ENCODE data around the gene MYO19. TPM values are rescaled to one million over a fixed set of nuclear protein-coding genes. Genes with fewer than 3 reads are reported as not detected.
"Not testable (repeated sequence)": the region's sequence is repeated elsewhere in the genome, so short reads cannot be mapped to it uniquely, and the experiment has no call there.

Gene MYO19
- total RNA-seq, 1 experiment from 2014 or later = 72.2 TPM

GRCh38 chr17:36511216-36511615 lies 23.5 kb downstream of the MYO19 start:
- no peak overlapping the region for H3K4me3 Mint-ChIP-seq (ENCODE audit: unreplicated experiment)
- no TSS peak for BruUV-seq (replicated peaks)
- intact Hi-C loops (cut with micrococcal nuclease) = no loop called here
- ChIA-PET POLR2A (interaction anchor here (0.8 kb wide), 1 partner anchor 10 kb away, joined by 3 read pairs; no protein-coding TSS in a partner anchor), CTCF (interaction anchor here (0.5 kb wide), 1 partner anchor 17 kb away, joined by 3 read pairs; no protein-coding TSS in a partner anchor)
- no peak for DNase-seq (ENCODE audit: unreplicated experiment)
- H3K9me3 Mint-ChIP-seq (ENCODE audit: unreplicated experiment) = no peaks in the 10 kb centered on the region
- H3K4me1 Mint-ChIP-seq (ENCODE audit: insufficient read depth, unreplicated experiment) = no peaks in the 10 kb centered on the region
- H3K27me3 Mint-ChIP-seq (ENCODE audit: insufficient read depth, unreplicated experiment) = no peaks in the 10 kb centered on the region
- no peak overlapping the region for H3K27ac Mint-ChIP-seq (ENCODE audit: low read depth, unreplicated experiment)
- peaks cover 17% of the 10 kb centered on the region for H3K36me3 Mint-ChIP-seq (ENCODE audit: insufficient read depth, unreplicated experiment)
- TF ChIP-seq CTCF (IDR thresholded peaks at IDR 0.05; ENCODE audit: unreplicated experiment) = no peak

DNA sequence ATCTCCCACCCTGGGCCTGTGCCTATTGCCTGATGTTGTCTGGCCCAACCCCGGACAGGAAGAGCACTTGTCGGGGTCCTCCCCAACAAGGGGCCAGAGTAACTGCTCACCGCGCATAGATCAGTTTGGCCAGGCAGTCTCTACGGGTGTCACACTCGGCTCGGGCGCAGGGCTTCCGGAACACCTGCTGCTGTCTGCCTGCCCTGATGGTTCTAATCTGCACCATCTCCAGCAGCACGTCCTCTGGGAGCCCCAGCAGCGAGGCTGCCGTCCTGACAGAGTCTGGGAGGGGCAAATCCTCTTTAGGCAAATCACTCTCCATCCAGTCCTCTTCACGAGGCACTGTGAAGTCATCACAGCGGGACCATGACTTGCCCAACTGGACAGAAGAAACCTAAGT lies 24.0 kb downstream of the MYO19 start:
- no peak for TF ChIP-seq CTCF (IDR thresholded peaks at IDR 0.05; ENCODE audit: unreplicated experiment)
- peaks cover 14% of the 10 kb centered on the region for H3K36me3 Mint-ChIP-seq (ENCODE audit: insufficient read depth, unreplicated experiment)
- intact Hi-C loops (cut with micrococcal nuclease) = no loop called here
- DNase-seq (ENCODE audit: unreplicated experiment) = no peak
- CTCF ChIA-PET = interaction anchor here (0.5 kb wide), 1 partner anchor 18 kb away, joined by 3 read pairs; no protein-coding TSS in a partner anchor
- H3K4me3 Mint-ChIP-seq (ENCODE audit: unreplicated experiment) = no peak overlapping the region
- no TSS peak for BruUV-seq (replicated peaks)
- no peak overlapping the region for H3K27ac Mint-ChIP-seq (ENCODE audit: low read depth, unreplicated experiment)
- no peaks in the 10 kb centered on the region for H3K27me3 Mint-ChIP-seq (ENCODE audit: insufficient read depth, unreplicated experiment)
- no peaks in the 10 kb centered on the region for H3K4me1 Mint-ChIP-seq (ENCODE audit: insufficient read depth, unreplicated experiment)
- H3K9me3 Mint-ChIP-seq (ENCODE audit: unreplicated experiment) = no peaks in the 10 kb centered on the region
- POLR2A ChIA-PET = no interaction called here

GRCh38 chr17:36509272-36509985 lies 25.2 kb downstream of the MYO19 start:
- no peak overlapping the region for H3K27ac Mint-ChIP-seq (ENCODE audit: low read depth, unreplicated experiment)
- no peak overlapping the region for H3K4me3 Mint-ChIP-seq (ENCODE audit: unreplicated experiment)
- ChIA-PET CTCF (interaction anchor here (0.6 to 0.7 kb wide), 2 partner anchors 539 to 752 kb away, joined by 3 to 4 read pairs; no protein-coding TSS in a partner anchor), POLR2A (interaction anchor here (0.8 to 1.5 kb wide), 2 partner anchors 15 to 17 kb away, joined by 3 to 5 read pairs; no protein-coding TSS in a partner anchor)
- no peak for DNase-seq (ENCODE audit: unreplicated experiment)
- no peaks in the 10 kb centered on the region for H3K9me3 Mint-ChIP-seq (ENCODE audit: unreplicated experiment)
- no peaks in the 10 kb centered on the region for H3K4me1 Mint-ChIP-seq (ENCODE audit: insufficient read depth, unreplicated experiment)
- intact Hi-C loops (cut with micrococcal nuclease) = no loop called here
- peaks cover 18% of the 10 kb centered on the region for H3K36me3 Mint-ChIP-seq (ENCODE audit: insufficient read depth, unreplicated experiment)
- no peak for TF ChIP-seq CTCF (IDR thresholded peaks at IDR 0.05; ENCODE audit: unreplicated experiment)
- BruUV-seq (replicated peaks) = no TSS peak
- no peaks in the 10 kb centered on the region for H3K27me3 Mint-ChIP-seq (ENCODE audit: insufficient read depth, unreplicated experiment)

DNA sequence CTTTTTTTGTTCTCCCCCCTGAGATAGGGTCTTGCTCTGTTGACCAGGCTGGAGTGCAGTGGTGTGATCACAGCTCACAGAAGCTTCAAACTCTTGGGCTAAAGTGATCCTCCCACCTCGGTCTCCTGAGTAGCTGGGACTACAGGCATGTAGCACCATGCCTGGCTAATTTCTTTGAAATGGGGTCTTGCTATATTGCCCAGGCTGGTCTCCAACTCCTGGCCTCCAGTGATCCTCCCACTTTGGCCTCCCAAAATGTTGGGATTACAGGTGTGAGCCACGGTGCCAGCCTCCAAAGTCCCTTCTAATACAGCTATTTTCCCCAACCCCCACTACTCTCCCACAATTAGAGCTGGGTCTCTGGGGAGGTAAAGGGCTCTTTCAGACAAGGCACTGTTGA lies 26.2 kb downstream of the MYO19 start:
- intact Hi-C loops (cut with micrococcal nuclease); H3K9me3 Mint-ChIP-seq (ENCODE audit: unreplicated experiment); DNase-seq (ENCODE audit: unreplicated experiment); H3K27me3 Mint-ChIP-seq (ENCODE audit: insufficient read depth, unreplicated experiment); H3K27ac Mint-ChIP-seq (ENCODE audit: low read depth, unreplicated experiment); H3K4me1 Mint-ChIP-seq (ENCODE audit: insufficient read depth, unreplicated experiment); H3K4me3 Mint-ChIP-seq (ENCODE audit: unreplicated experiment); CTCF ChIA-PET; BruUV-seq (replicated peaks): not testable (repeated sequence)
- POLR2A ChIA-PET = interaction anchor here (0.8 to 1.5 kb wide), 2 partner anchors 14 to 18 kb away, joined by 3 to 5 read pairs; no protein-coding TSS in a partner anchor
- peaks cover 28% of the 10 kb centered on the region for H3K36me3 Mint-ChIP-seq (ENCODE audit: insufficient read depth, unreplicated experiment)

Data from MCF 10A (cell line).